GM19438 (cell line): ENCODE data around the gene RSPO4.

Experiments
- ATAC-seq: cut with Tn5 transposase; IDR thresholded peaks from one replicate; pipeline ENCODE4 v1.9.1; 2021; ENCODE audit warnings: low read depth; ENCODE audit not compliant: unreplicated experiment

RSPO4 gene

DNA sequence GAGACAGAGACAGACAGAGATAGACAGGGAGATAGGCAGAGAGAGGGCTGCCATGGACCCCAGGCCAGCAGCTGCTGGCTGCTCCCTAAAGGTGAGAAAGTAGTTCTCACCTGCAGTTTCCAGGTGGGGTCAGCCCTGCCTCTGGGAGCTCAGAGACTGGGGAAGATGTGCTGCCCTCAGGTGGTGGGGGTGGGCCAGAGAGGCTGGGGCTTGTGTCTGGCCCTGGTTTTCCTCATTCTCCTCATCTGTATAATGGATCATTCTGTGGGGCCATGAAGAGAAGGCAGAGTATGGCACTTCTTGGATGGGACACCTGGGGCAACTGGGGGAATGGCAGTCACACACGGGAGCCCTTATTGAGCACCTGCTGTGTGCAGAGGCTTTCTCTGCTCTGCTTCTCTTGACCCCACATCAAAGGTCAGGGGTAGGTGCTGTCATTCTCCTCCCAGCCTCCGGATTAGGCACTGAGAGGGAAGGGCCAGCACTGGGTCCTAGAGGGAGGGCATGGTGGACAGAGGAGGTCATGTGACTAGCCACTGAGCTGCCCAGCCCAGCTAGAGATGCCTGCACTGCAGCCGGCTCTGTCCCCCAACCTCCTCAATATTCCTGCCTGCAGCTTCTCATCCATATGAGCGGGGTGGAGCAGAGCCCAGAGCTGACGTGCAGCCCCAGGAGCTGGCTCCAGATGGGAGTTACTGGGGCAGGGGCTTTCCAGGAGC lies 90.1 kb downstream of the RSPO4 start:
- ATAC-seq: no peak

DNA sequence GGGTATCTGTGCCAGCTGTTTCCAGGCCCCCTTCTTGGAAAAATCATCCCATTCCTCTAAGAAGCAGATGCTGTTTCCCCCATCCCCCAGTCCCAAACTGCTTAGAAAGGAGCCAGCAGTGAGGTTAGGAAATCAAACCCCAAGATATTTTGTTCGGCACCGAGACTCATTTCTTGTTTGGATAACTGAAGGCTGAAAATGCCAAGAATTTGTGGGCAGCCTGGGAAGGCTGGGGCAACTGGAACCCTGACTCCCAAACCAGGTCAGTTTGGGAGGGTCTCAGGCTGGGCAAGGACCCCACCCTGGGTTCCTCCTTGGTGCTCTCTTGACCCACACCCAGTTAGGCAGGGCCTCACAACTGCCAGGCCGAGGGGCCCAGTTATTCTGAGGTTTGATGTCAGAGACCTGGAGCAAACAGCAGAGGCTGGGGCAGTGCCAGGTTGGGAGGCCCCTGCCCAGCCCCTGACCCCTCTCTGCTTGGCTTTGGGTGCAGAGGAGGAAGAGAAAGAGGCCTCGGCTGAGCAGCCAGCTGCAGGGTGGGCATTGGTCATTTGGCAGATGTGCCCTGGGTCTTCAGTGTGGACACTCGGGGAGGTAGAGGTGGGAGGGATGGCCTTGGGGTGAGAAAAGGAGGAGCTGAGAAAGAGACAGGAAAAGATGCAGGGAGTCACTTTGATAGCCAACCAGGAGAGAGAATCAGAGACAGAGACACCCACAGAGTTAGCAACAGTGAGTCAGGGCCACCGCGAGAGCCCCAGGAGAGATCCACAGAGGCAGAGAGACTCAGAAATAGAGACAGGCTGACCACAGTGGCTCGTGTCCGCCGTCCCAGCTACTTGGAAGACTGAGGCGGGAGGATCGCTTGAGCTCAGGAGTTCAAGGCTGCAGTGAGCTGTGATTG lies 91.0 kb downstream of the RSPO4 start:
- no peak for ATAC-seq

DNA sequence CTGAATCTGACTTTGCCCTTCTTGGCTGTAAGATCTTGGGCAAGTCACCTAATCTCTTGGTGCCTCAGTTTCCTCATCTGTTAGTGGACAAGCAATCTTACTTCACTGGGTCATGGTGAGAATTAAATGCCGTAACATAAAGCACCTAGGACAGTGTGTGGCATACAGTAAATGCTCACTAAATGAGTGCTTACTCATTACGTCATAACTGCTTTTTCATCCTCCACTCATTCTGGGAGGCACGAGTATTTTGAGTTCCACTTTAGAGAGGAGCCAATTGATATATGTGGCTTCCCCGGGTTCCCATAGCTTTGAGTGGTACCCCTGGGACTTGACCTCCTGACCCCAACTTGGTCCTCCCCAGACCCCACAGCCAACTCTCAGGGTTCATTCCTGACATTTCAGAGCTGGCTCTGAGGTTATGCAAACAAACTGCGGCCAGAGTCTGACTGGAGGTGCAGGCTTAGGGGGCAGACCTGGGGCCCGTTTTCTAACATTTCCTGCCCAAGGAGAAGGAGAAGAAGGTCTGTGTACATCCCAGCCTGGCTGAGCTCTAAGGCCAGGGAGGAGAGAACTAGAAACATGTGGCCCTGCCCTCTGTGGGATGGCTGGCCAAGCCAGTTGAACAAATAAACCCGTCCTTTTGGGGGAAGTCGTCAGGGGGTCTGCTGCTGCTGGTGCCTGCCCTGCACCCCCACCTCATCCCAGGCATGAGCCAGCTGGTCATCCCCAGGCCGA lies 91.8 kb downstream of the RSPO4 start:
- no peak for ATAC-seq

DNA sequence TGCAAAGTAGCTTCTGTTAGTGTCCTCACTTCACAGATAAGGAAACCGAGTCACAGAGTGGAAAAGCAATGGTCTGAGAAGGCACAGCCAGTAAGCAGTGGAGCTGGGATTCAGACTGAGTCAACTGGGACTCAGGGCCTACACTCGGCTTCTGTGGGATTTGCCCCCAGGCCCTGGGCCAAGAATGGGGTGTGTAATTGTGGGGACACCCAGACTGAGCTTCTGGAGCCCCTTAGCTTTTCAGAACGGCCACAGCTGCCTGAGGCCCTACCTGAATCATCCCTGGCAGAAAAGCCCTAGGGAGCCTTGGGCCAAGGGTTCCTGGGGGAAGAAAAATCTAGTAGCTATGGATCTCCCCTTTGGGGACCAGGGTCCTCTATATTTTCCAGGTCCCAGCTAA lies 92.5 kb downstream of the RSPO4 start:
- ATAC-seq: no peak
